IPS-20b (cell line): ENCODE results near the gene ACP4.
"Not testable (repeated sequence)": the region's sequence is repeated elsewhere in the genome, so short reads cannot be mapped to it uniquely, and the experiment has no call there.

ENCODE experiments used
- H3K27ac ChIP-seq: one replicate; pipeline ENCODE4 v1.5.1; 2013; ENCODE audit warnings: low read length
- H3K27me3 ChIP-seq: 2 replicates; pipeline ENCODE4 v1.6.1; 2013; ENCODE audit warnings: mild to moderate bottlenecking, low read length, inconsistent platforms; ENCODE audit not compliant: insufficient read depth
- H3K36me3 ChIP-seq: 2 replicates; pipeline ENCODE4 v1.6.1; 2013; ENCODE audit warnings: low read depth, mild to moderate bottlenecking, inconsistent platforms, low read length, moderate library complexity; ENCODE audit not compliant: insufficient read depth
- H3K4me1 ChIP-seq: 2 replicates; pipeline ENCODE4 v1.6.1; 2013; ENCODE audit warnings: mild to moderate bottlenecking, control low read depth, inconsistent platforms, low read length, moderate library complexity; ENCODE audit not compliant: insufficient read depth
- H3K4me3 ChIP-seq: 2 replicates; pipeline ENCODE4 v1.5.1; 2013; ENCODE audit warnings: mild to moderate bottlenecking, low read length, inconsistent platforms
- H3K9ac ChIP-seq: 2 replicates; pipeline ENCODE4 v1.6.1; 2013; ENCODE audit warnings: low read depth, mild to moderate bottlenecking, inconsistent platforms, low read length, moderate library complexity
- H3K9me3 ChIP-seq: 2 replicates; pipeline ENCODE4 v1.6.1; 2013; ENCODE audit warnings: mild to moderate bottlenecking, low read depth, low read length, inconsistent platforms; ENCODE audit not compliant: insufficient read depth

Gene ACP4, protein sequence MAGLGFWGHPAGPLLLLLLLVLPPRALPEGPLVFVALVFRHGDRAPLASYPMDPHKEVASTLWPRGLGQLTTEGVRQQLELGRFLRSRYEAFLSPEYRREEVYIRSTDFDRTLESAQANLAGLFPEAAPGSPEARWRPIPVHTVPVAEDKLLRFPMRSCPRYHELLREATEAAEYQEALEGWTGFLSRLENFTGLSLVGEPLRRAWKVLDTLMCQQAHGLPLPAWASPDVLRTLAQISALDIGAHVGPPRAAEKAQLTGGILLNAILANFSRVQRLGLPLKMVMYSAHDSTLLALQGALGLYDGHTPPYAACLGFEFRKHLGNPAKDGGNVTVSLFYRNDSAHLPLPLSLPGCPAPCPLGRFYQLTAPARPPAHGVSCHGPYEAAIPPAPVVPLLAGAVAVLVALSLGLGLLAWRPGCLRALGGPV

DNA sequence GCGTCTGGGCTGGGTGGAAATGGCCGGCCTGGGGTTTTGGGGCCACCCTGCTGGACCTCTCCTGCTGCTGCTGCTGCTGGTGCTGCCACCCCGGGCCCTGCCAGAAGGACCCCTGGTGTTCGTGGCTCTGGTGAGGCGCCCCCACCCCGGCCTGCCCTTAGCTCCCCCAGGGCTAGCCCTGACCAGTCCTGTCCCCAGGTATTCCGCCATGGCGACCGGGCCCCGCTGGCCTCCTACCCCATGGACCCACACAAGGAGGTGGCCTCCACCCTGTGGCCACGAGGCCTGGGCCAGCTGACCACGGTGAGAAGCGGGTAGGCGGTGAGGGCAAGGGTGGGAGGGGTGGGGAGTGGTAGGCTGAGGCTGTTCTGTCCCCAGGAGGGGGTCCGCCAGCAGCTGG is at the start of gene ACP4:
ACP4 (plus strand) TSS at position 20 of the 400 bp plus-strand sequence; CDS start at position 20, 0 bp downstream.
- Histone ChIP-seq H3K4me1 (no peaks in the 10 kb centered on the region), H3K36me3 (peaks cover under 1% of the 10 kb centered on the region; the same call in 1 of the 2 replicates), H3K4me3 (no peak within 1 kb of the TSS), H3K27me3 (no peaks in the 10 kb centered on the region), H3K9me3 (no peaks in the 10 kb centered on the region), H3K9ac (no peak within 1 kb of the TSS), H3K27ac (no peak within 1 kb of the TSS)

DNA sequence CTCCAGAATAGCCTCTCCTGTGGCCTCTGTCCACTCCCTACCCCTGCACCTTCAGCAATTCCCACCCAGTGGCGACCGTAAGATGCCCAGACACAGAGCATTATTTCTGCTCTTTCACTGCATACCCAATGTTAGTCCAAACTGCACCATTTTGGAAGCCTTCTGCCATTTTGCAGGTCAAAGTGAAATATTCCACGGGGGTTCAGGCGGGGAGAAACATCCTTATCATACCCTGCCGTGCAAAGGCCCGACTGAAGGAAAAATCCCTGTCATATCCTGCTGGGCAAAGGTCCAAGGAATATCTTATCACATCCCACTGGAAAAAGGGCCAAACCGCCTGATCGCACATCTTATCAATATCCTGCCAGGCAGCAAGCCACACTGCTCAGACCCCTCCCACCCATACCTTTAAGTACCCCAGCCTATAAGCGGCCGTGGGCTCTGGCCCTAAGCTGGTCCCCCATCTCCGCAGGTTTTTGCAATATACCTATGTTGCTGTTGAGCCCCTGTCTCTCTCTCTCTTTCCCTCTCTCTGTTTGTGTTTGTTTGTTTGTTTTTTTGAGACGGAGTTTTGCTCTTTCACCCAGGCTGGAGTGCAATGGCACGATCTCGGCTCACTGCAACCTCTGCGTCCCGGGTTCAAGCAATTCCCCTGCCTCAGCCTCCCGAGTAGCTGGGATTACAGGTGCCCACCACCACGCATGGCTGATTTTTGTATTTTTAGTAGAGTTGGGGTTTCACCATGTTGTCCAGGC is 48.9 kb upstream of the ACP4 start:
- Histone ChIP-seq H3K9me3 (peaks cover 21% of the 10 kb centered on the region), H3K4me3 (no peak overlapping the region), H3K27me3 (no peaks in the 10 kb centered on the region), H3K9ac (no peak overlapping the region), H3K4me1 (no peaks in the 10 kb centered on the region), H3K27ac (no peak overlapping the region), H3K36me3 (no peaks in the 10 kb centered on the region)

DNA sequence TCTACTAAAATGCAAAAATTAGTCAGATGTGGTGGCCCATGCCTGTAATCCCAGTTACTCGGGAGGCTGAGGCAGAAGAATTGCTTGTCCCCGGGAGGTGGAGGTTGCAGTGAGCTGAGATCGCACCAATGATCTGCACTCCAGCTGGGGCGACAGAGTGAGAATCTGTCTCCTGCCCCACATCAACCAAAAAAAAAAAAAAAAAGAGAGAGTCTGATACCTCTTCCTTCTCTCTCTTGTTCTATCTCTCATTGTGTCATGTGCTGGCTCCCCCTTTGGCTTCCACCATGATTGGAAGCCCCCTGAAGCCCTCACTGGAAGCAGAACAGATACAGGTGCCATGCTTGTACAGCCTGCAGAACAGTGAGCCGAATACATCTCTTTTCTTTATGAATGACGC is 46.7 kb upstream of the ACP4 start:
- Histone ChIP-seq H3K9me3 (peaks cover 23% of the 10 kb centered on the region), H3K9ac (no peak overlapping the region), H3K27me3 (no peaks in the 10 kb centered on the region), H3K4me1 (no peaks in the 10 kb centered on the region), H3K27ac (no peak overlapping the region), H3K36me3 (no peaks in the 10 kb centered on the region), H3K4me3 (no peak overlapping the region)

DNA sequence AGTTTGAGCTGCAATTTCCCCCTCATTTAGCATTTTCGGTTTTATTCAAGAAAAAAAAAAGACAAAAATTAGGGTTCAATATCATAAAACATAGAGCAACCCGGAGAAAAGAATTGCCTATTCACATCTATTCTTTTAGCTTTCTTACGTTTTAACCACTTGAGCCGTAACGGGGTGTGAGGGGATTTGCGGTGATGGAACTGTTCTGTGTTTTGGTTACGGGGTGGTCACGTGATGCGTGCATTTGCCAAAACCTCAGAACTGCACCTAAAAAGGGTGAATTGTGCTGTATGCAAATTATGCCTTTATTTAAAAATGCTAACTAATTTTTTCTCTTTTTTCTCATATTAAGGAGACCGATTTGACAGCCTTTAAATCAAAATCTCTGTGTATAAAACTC is 45.0 kb upstream of the ACP4 start:
- Histone ChIP-seq H3K4me1 (no peaks in the 10 kb centered on the region), H3K9ac (no peak overlapping the region), H3K9me3 (peaks cover 25% of the 10 kb centered on the region), H3K27me3 (no peaks in the 10 kb centered on the region), H3K4me3 (no peak overlapping the region), H3K27ac (no peak overlapping the region), H3K36me3 (no peaks in the 10 kb centered on the region)

DNA sequence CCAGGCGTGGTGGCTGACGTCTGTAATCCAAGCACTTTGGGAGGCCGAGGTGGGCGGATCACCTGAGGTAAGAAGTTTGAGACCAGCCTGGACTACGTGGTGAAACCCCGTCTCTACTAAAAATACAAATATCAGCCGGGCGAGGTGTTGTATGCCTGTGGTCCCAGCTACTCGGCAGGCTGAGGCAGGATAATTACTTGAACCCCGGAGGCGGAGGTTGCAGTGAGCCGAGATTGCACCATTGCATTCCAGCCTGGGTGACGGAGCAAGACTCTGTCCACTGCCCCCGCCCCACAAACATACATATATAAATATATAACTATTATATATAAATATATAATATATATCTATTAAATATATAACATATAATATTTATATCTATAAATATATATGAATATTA is 43.1 kb upstream of the ACP4 start:
- not testable (repeated sequence) for H3K36me3 ChIP-seq, H3K27me3 ChIP-seq, H3K4me1 ChIP-seq, H3K9ac ChIP-seq, H3K4me3 ChIP-seq, H3K27ac ChIP-seq
- peaks cover 23% of the 10 kb centered on the region; the same call in 1 of the 2 replicates for H3K9me3 ChIP-seq

DNA sequence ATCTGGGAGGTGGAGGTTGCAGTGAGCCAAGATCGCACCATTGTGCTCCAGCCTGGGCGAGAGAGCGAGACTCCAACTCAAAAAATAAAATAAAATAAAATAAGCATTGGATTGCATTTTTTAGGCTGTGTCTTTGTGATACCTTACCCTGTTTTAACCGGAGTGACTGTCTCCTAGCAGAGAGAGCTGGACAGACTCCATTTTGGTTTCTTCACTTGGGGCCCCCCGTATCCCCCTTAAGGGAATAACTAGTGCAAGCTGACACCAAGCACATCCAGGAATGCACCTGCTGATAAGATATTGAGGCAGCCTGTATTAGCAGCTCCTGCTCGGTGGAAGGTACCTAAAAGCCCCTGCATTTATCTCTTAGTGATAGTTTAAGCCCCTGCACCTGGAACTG is 40.7 kb upstream of the ACP4 start:
- Histone ChIP-seq H3K4me1 (no peaks in the 10 kb centered on the region), H3K9me3 (peaks cover 17% of the 10 kb centered on the region; the same call in 1 of the 2 replicates), H3K27me3 (no peaks in the 10 kb centered on the region), H3K27ac (no peak overlapping the region), H3K36me3 (no peaks in the 10 kb centered on the region), H3K9ac (no peak overlapping the region), H3K4me3 (no peak overlapping the region)

DNA sequence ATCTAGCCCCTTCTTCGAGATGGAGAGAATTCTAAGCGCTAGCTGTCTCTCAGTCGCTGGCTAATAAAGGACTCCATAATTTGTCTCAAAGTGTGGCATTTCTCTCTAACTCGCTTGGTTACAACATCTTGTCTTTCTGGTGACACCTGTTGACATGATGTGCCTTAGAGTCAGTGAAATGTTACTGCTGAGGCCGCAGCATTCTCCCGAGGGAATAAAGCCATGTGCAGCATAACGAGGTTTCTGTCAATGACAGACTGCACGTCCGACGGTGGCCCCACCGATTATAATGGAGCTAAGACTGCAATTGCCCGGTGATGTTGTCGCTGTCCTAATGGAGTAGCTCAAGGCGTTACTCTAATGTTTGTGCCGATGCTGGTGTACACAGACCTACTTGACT is 40.2 kb upstream of the ACP4 start:
- no peaks in the 10 kb centered on the region for H3K4me1 ChIP-seq
- H3K9ac ChIP-seq, result no peak overlapping the region
- no peak overlapping the region for H3K27ac ChIP-seq
- no peak overlapping the region for H3K4me3 ChIP-seq
- H3K36me3 ChIP-seq, result no peaks in the 10 kb centered on the region
- no peaks in the 10 kb centered on the region for H3K27me3 ChIP-seq
- peaks cover 18% of the 10 kb centered on the region; the same call in 1 of the 2 replicates for H3K9me3 ChIP-seq

DNA sequence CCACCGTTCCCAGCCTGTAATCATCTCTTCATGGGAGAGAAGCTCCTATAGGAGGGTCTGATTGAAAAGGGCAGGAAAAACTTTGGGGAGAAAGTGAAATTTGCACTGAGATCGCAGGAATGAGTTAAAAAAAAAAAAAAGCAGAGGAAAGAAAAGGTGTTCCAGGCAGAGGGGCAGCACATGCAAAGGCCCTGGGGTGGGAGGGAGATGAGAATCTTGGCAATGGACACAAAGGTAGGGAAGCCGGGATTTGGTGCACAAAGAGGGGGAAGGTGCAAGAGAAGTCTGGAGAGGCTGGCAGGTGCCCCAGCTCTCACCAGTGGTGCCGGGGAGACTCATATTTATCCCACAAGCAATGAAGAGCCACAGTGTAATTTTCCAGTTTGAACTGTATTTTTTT is 36.3 kb upstream of the ACP4 start:
- no peak overlapping the region for H3K4me3 ChIP-seq

DNA sequence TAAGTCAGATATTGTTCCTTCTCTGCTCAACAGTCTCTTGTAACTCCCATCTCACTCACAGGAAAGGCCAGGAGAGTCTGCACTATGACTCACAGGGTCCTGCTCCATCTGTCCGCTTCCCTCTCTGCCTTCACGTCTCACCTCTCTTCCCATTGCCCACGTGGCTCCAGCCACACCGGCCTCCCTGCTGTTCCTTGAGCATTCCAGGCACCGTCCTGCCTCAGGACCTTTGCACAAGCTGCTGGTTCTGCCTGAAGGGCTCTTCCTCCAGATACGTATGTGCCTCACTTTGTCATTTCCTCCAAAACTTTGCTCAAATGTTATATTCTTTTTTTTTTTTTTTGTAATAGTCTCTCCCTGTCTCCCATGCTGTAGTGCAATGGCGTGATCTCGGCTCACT is 34.0 kb upstream of the ACP4 start:
- H3K27ac ChIP-seq, H3K36me3 ChIP-seq, H3K4me3 ChIP-seq, H3K9ac ChIP-seq, H3K27me3 ChIP-seq, H3K4me1 ChIP-seq: not testable (repeated sequence)
- peaks cover 22% of the 10 kb centered on the region for H3K9me3 ChIP-seq

More for the DNA sequence above, 36.3 kb upstream of the ACP4 start:
- H3K9me3 ChIP-seq, result peaks cover 21% of the 10 kb centered on the region; the same call in 1 of the 2 replicates
- no peaks in the 10 kb centered on the region for H3K36me3 ChIP-seq
- H3K9ac ChIP-seq, result no peak overlapping the region
- no peaks in the 10 kb centered on the region for H3K27me3 ChIP-seq
- no peak overlapping the region for H3K27ac ChIP-seq
- no peaks in the 10 kb centered on the region for H3K4me1 ChIP-seq

DNA sequence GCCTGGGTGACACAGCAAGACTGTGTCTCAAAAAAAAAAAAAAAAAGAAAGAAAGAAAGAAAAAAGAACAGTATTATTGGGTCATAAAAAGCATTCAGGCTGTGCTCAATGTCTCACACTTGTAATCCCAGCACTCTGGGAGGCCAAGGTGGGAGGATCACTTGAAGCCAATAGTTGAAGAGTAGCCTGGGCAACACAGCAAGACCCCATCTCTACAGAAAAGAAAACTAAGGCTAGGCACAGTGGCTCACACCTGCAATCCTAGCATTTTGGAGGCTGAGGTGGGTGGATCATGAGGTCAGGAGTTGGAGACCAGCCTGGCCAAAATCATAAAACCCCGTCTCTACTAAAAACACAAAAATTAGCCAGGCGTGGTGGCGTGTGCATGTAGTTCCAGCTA is 32.6 kb upstream of the ACP4 start:
- H3K27me3 ChIP-seq, H3K36me3 ChIP-seq, H3K4me3 ChIP-seq, H3K9ac ChIP-seq, H3K27ac ChIP-seq, H3K4me1 ChIP-seq: not testable (repeated sequence)
- peaks cover 22% of the 10 kb centered on the region for H3K9me3 ChIP-seq

DNA sequence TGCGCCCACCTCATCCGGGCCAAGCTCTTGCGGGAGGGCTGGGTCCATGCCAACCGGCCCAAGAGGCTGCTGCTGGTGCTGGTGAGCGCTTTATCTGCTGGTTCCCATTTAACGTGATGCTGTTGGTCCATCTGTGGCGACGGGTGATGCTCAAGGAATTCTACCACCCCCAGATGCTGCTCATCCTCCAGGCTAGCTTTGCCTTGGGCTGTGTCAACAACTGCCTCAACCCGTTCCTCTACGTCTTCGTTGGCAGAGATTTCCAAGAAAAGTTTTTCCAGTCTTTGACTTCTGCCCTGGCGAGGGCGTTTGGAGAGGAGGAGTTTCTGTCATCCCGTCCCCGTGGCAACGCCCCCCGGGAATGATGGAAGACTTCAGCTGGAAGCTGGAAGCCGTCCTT is 31.1 kb upstream of the ACP4 start:
- H3K27me3 ChIP-seq, H3K4me1 ChIP-seq, H3K4me3 ChIP-seq, H3K9ac ChIP-seq, H3K27ac ChIP-seq, H3K36me3 ChIP-seq: not testable (repeated sequence)
- H3K9me3 ChIP-seq, result peaks cover 22% of the 10 kb centered on the region

DNA sequence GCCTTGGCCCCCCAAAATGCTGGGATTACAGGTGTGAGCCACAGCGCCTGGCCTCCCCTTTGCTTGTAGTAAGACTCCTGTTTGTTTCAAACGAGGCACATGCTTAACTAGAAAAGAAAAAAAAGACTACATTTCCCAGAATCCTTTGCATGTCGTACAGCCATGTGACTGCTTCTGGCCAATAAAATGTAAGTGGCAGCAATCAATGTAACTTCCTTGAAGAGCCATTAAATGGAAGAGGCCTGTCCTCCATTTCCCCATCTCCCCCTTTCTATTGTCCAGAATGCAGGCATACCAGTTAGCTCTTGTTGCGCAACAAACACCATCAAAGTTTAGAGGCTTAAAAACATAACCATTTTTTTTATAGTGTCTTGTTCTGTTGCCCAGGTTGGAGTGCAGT is 30.3 kb upstream of the ACP4 start:
- Histone ChIP-seq H3K27ac (no peak overlapping the region), H3K4me3 (no peak overlapping the region), H3K4me1 (no peaks in the 10 kb centered on the region), H3K9me3 (peaks cover 22% of the 10 kb centered on the region), H3K27me3 (no peaks in the 10 kb centered on the region), H3K36me3 (no peaks in the 10 kb centered on the region), H3K9ac (no peak overlapping the region)
